Tibial artery (tissue), 4 donors: ENCODE results near the gene PSTPIP1.

Experiments used
- DNase-seq, 2 donors: peaks; one replicate each; pipeline ENCODE4 v3.0.0-alpha.2; 2019
- H3K27ac ChIP-seq, 2 donors: fragments of 200-600 bp; sonication (generic) in 1 of 2; 1 replicate in 1 of 2; 2 replicates in 1 of 2; pipeline ENCODE4 v1.5.1; 2018 to 2019; ENCODE audit warnings: mild to moderate bottlenecking in 1 of 2
- H3K27me3 ChIP-seq, 2 donors: fragments of 200-600 bp; sonication (generic) in 1 of 2; one replicate each; pipeline versions ENCODE4 v1.5.1 to v1.6.0; 2016 to 2019
- H3K36me3 ChIP-seq, 3 donors: fragments of 200-600 bp; sonication (generic) in 2 of 3; one replicate each; pipeline ENCODE4 v1.5.1; 2016 to 2019; ENCODE audit warnings: mild to moderate bottlenecking in 2 of 3
- H3K4me1 ChIP-seq, 4 donors: fragments of 200-600 bp; sonication (generic) in 2 of 4; 1 replicate in 3 of 4; 2 replicates in 1 of 4; pipeline ENCODE4 v1.5.1; 2016 to 2019
- H3K4me3 ChIP-seq, 2 donors: fragments of 200-600 bp; sonication (generic) in 1 of 2; 1 replicate in 1 of 2; 2 replicates in 1 of 2; pipeline ENCODE4 v1.5.1; 2018 to 2019; ENCODE audit warnings: mild to moderate bottlenecking in 2 of 2
- H3K9me3 ChIP-seq, 3 donors: fragments of 200-600 bp; sonication (generic) in 1 of 3; one replicate each; pipeline ENCODE4 v1.5.1; 2016 to 2019
- intact Hi-C: fragments of 100-400 bp; cut with DNase I; formaldehyde crosslinking; loops from one replicate; pipeline ENCODE4 v1.15.0; 2023; ENCODE audit warnings: low total_unique reads
- TF ChIP-seq, protein P1 (sequence below), 2 experiments: fragments of 200-600 bp in 1 of 2; fragments of 450-650 bp in 1 of 2; IDR thresholded peaks; one replicate each; pipeline ENCODE4 v1.5.1; 2017 to 2019; ENCODE audit warnings: antibody characterized with exemption in 2 of 2, mild to moderate bottlenecking in 1 of 2, moderate library complexity in 1 of 2

The PSTPIP1 gene

DNA sequence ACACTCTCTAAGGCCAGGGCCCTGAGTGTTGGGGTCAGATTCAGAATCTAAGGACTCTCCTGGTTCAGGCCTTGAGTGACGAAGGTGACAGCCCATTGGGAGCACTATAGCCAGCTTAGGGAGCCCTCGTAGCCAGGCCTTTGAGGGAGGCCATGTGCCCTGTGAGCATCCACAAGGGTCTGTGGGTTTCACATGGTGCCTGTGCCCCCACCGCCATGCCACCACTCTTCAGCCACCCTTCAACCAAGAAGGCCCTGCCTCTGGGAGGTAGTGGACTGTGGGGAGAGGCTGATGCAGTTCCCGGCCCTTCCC, 38.4 kb downstream of the PSTPIP1 start:
- H3K36me3 ChIP-seq = peaks cover 0 to 12% (median 12%) of the 10 kb centered on the region in 3 donors
- no peak overlapping the region for H3K27ac ChIP-seq
- TF ChIP-seq, protein P1, sequence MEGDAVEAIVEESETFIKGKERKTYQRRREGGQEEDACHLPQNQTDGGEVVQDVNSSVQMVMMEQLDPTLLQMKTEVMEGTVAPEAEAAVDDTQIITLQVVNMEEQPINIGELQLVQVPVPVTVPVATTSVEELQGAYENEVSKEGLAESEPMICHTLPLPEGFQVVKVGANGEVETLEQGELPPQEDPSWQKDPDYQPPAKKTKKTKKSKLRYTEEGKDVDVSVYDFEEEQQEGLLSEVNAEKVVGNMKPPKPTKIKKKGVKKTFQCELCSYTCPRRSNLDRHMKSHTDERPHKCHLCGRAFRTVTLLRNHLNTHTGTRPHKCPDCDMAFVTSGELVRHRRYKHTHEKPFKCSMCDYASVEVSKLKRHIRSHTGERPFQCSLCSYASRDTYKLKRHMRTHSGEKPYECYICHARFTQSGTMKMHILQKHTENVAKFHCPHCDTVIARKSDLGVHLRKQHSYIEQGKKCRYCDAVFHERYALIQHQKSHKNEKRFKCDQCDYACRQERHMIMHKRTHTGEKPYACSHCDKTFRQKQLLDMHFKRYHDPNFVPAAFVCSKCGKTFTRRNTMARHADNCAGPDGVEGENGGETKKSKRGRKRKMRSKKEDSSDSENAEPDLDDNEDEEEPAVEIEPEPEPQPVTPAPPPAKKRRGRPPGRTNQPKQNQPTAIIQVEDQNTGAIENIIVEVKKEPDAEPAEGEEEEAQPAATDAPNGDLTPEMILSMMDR (IDR thresholded peaks at IDR 0.05) = no peak
- no peak overlapping the region for H3K4me3 ChIP-seq
- intact Hi-C loops = no loop called here
- H3K9me3 ChIP-seq = no peaks in the 10 kb centered on the region
- peaks cover 0 to 22% of the 10 kb centered on the region in 2 donors for H3K27me3 ChIP-seq
- peaks cover 0 to 10% (median 3%) of the 10 kb centered on the region in 4 donors for H3K4me1 ChIP-seq
- peak in 1 of 2 donors; percentile 56 for DNase-seq

DNA sequence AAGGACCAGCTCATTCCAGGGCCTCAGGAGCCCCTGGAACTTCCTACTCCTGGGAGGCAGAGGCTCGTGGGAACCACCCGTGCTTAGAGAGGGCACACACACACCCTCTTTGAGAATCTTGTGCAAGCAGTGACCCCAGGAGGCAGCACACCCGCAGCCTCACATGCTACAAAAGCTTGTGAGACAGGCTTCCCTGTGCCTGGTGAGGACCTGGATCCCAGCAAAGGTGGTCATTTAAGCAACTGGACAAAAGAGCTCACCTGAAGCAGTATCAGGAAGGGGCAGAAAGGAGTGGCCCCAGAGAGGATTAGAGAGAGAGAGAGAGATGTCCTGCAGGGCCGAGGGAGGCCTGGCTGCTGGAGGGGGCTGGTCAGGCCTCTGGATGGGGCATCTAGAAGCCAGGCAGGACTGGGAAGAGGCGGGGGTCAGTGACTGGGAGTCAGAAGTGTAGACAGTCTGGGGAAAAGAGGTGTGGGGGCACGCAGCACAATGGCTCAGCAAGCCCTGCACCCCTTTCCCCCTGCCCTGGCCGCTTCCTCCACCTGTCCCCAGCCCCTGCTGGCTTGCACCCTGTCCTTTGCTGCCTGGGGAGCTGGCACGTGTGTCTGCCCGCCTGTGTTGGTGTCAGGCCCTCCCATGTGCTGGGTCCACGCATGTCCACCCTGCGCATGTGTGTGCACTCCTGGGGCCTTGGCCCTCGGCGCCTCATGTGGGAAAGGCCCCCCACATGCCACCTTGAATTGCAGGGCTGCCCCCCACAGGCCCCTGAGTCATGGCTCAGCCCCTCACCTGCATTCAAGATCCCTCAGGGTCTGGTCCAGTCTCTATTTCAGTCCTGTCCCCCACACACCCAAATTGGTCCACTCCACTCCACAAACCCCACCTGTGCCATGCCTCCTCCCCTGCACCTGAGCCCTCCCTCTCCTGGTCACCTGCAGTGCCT, 39.1 kb downstream of the PSTPIP1 start:
- peaks cover 0 to 8% (median 0%) of the 10 kb centered on the region in 4 donors for H3K4me1 ChIP-seq
- DNase-seq = no peak
- intact Hi-C loops = no loop called here

DNA sequence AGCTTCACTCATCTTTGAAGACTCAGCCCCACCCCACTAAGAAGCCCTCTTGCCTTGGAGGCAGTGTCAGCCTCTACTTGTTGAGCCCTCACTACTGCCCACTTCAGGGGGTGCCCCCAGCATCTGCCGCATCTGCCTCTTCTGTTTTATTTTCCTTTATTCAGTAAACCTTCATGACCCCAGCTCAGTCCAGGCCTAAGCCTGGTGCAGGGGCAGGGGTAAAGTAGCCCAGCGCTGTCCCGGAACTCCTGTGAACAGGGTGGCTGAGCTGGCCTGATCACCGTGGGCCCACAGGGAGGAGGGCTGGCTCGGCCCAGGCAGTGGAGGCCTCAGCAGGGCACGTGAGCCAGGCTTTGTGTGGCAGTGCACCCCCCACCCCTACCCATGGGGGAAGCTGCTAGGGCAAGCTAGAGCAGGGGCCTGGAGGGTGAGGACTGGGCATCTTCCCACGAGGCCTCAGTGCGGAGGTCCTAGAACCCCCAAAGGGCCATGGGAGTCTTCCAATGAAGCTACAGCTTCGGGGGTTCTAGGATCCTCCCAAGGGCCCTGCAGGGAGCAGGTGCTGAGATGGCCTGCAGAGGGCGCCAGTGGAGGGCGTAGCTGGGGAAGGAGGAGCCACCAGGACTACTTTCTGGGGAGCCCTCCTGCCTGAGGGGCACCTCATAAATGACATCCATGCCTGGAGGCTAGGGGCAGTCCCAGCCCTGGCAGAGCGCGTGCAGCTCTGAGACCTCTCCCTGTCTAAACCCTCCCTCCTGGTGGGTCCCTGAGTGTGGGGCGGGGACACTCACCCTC, 40.0 kb downstream of the PSTPIP1 start:
- H3K9me3 ChIP-seq = no peaks in the 10 kb centered on the region
- intact Hi-C loops = no loop called here
- no peak overlapping the region for H3K27ac ChIP-seq
- peaks cover 0 to 25% (median 12%) of the 10 kb centered on the region in 3 donors for H3K36me3 ChIP-seq
- H3K4me1 ChIP-seq = peaks cover 0 to 8% (median 0%) of the 10 kb centered on the region in 4 donors
- peak in 1 of 2 donors; percentile 61 for DNase-seq
- no peak overlapping the region for H3K4me3 ChIP-seq
- TF ChIP-seq, protein P1 (IDR thresholded peaks at IDR 0.05) = peak; percentile 41 to 57
- peaks cover 0 to 12% of the 10 kb centered on the region in 2 donors for H3K27me3 ChIP-seq

More for the DNA sequence above, 39.1 kb downstream of the PSTPIP1 start:
- Histone ChIP-seq H3K27me3 (peaks cover 0 to 17% of the 10 kb centered on the region in 2 donors), H3K4me3 (no peak overlapping the region), H3K36me3 (peaks cover 0 to 18% (median 12%) of the 10 kb centered on the region in 3 donors), H3K27ac (no peak overlapping the region), H3K9me3 (no peaks in the 10 kb centered on the region)
- TF ChIP-seq, protein P1 (IDR thresholded peaks at IDR 0.05) = no peak

DNA sequence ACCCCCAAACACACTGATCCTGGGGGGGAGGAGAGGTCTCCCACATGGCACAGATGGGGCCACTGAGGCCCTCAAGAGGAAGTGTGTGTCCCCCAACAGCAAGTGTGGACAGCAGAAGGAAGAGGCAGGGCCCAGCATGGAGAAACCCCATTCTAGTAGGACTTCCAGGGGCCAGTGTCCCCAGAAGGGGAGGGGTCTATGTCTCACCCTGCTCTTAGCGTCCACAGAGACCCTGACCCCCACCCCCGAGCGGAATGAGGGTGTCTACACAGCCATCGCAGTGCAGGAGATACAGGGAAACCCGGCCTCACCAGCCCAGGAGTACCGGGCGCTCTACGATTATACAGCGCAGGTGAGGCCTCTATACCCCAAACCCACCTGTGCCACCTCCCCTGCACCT, 40.7 kb downstream of the PSTPIP1 start:
- DNase-seq = no peak
- Histone ChIP-seq H3K4me3 (no peak overlapping the region), H3K9me3 (no peaks in the 10 kb centered on the region), H3K4me1 (peaks cover 0 to 8% (median 0%) of the 10 kb centered on the region in 4 donors), H3K36me3 (peaks cover 0 to 25% (median 12%) of the 10 kb centered on the region in 3 donors), H3K27me3 (peaks cover 0 to 11% of the 10 kb centered on the region in 2 donors), H3K27ac (no peak overlapping the region)
- intact Hi-C loops = no loop called here
- TF ChIP-seq, protein P1 (IDR thresholded peaks at IDR 0.05) = no peak

DNA sequence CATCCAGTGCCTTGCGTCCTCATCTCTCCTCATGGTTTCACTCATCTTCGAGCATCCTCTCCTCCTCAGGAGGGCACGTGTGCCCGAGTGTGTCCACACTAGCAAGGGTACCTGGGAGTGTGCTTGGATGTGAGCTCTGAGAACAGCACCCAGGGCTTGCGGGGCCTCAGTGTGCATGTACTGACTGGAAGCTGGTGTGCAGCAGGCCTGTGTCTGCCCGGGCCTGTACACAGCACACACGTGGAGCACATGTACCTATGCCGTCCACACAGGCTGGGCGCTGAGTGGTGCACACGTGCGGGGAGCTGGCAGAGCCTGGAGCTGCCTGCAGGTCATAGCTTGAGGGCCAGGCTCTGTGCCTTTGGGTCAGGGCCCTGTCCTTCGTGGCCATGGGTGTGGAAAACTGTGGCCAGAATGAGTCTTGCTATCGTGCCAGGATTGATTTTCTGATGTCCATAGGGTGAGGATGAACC, 41.1 kb downstream of the PSTPIP1 start:
- peaks cover 0 to 8% (median 0%) of the 10 kb centered on the region in 4 donors for H3K4me1 ChIP-seq
- no peaks in the 10 kb centered on the region for H3K9me3 ChIP-seq
- peak in 1 of 2 donors; percentile 55 for DNase-seq
- TF ChIP-seq, protein P1 (IDR thresholded peaks at IDR 0.05) = no peak
- peaks cover 0 to 7% of the 10 kb centered on the region in 2 donors for H3K27me3 ChIP-seq
- no peak overlapping the region for H3K4me3 ChIP-seq
- intact Hi-C loops = no loop called here
- peaks cover 0 to 25% (median 12%) of the 10 kb centered on the region in 3 donors for H3K36me3 ChIP-seq
- no peak overlapping the region for H3K27ac ChIP-seq
